AG09309 (cell line): ENCODE results near the gene MYO16.

ENCODE experiments used
- DNase-seq: peaks from one replicate; pipeline ENCODE4 v3.0.0-alpha.2; 2010; ENCODE audit warnings: low read depth
- H3K4me3 ChIP-seq: 2 replicates; pipeline ENCODE4 v1.5.1; 2011; ENCODE audit warnings: mild to moderate bottlenecking, low read depth, low read length, moderate library complexity; ENCODE audit not compliant: control insufficient read depth
- CTCF ChIP-seq: IDR thresholded peaks from 2 replicates; pipeline ENCODE4 v1.5.1; 2011; ENCODE audit warnings: mild to moderate bottlenecking, low read depth, low read length, inconsistent platforms; ENCODE audit not compliant: insufficient read depth, control insufficient read depth; ENCODE audit errors: missing control alignments

MYO16 gene

GRCh38 chr13:109244566-109244965 lies 615.2 kb downstream of the MYO16 start:
- no peak for DNase-seq
- TF ChIP-seq CTCF: no peak
- no peak overlapping the region for H3K4me3 ChIP-seq

- H3K4me3 ChIP-seq: no peak overlapping the region
- no peak for TF ChIP-seq CTCF
- DNase-seq: no peak
Measured at GRCh38 chr13:109246001-109246400, 616.6 kb downstream of the MYO16 start.

- no peak for TF ChIP-seq CTCF
- DNase-seq: no peak
- no peak overlapping the region for H3K4me3 ChIP-seq
Measured at GRCh38 chr13:109249780-109250528, 620.5 kb downstream of the MYO16 start.

GRCh38 chr13:109251956-109252355 lies 622.5 kb downstream of the MYO16 start:
- DNase-seq: no peak
- H3K4me3 ChIP-seq: no peak overlapping the region
- no peak for TF ChIP-seq CTCF

- H3K4me3 ChIP-seq: no peak overlapping the region
- no peak for TF ChIP-seq CTCF
- DNase-seq: no peak
Measured at GRCh38 chr13:109253316-109253715, 623.9 kb downstream of the MYO16 start.

GRCh38 chr13:109254274-109254673 lies 624.9 kb downstream of the MYO16 start:
- H3K4me3 ChIP-seq: no peak overlapping the region
- no peak for DNase-seq
- TF ChIP-seq CTCF: no peak
